GM23338 (cell line): ENCODE measurements around the gene TLX3. TPM values are rescaled to one million over a fixed set of nuclear protein-coding genes. Genes with fewer than 3 reads are reported as not detected.

Experiments used
- ATAC-seq: fragments of 200-7000 bp; cut with Tn5 transposase; 3 replicates; pipeline ENCODE4 v1.9.1; 2020
- DNase-seq: peaks from one replicate; pipeline ENCODE4 v3.0.0-alpha.2; 2015; ENCODE audit warnings: low spot score
- H2AFZ ChIP-seq: fragments of 200-600 bp; sonication (generic); 2 replicates; pipeline ENCODE4 v1.8.0; 2016; ENCODE audit warnings: antibody characterized with exemption, mild to moderate bottlenecking, moderate library complexity
- H3F3A ChIP-seq: fragments of 200-600 bp; sonication (generic); replicated peaks from 2 replicates; pipeline ENCODE4 v1.8.0; 2017; ENCODE audit warnings: antibody characterized with exemption, mixed run types, low read depth
- H3K27ac ChIP-seq: fragments of 200-600 bp; sonication (generic); 2 replicates; pipeline ENCODE4 v1.6.1; 2016; ENCODE audit warnings: low read depth
- H3K27me3 ChIP-seq: fragments of 200-600 bp; sonication (generic); 2 replicates; pipeline ENCODE4 v1.8.0; 2016; ENCODE audit warnings: mild to moderate bottlenecking, mixed run types, moderate library complexity; ENCODE audit not compliant: insufficient read depth
- H3K36me3 ChIP-seq: fragments of 200-600 bp; sonication (generic); 2 replicates; pipeline ENCODE4 v1.8.0; 2016; ENCODE audit warnings: mild to moderate bottlenecking; ENCODE audit not compliant: insufficient read depth
- H3K4me1 ChIP-seq: fragments of 200-600 bp; sonication (generic); 2 replicates; pipeline ENCODE4 v1.8.0; 2016; ENCODE audit warnings: mild to moderate bottlenecking, moderate library complexity; ENCODE audit not compliant: insufficient read depth
- H3K4me2 ChIP-seq: fragments of 200-600 bp; sonication (generic); 2 replicates; pipeline ENCODE4 v1.7.1; 2017; ENCODE audit warnings: mixed run types
- H3K4me3 ChIP-seq: fragments of 200-600 bp; sonication (generic); 2 replicates; pipeline ENCODE4 v1.6.1; 2016; ENCODE audit warnings: mixed run types
- H3K79me2 ChIP-seq: fragments of 200-600 bp; sonication (generic); replicated peaks from 2 replicates; pipeline ENCODE4 v1.8.0; 2017; ENCODE audit warnings: mild to moderate bottlenecking; ENCODE audit not compliant: insufficient read depth
- H3K9me2 ChIP-seq: fragments of 200-600 bp; sonication (generic); 2 replicates; pipeline ENCODE4 v1.8.0; 2017; ENCODE audit not compliant: insufficient read depth
- H4K20me1 ChIP-seq: fragments of 200-600 bp; sonication (generic); replicated peaks from 2 replicates; pipeline ENCODE4 v1.8.0; 2017; ENCODE audit warnings: mild to moderate bottlenecking; ENCODE audit not compliant: insufficient read depth
- H3K27ac Mint-ChIP-seq: 2 replicates; pipeline ENCODE4 v1.8.0; 2020; ENCODE audit warnings: inconsistent platforms, mild to moderate bottlenecking, moderate library complexity, mixed read lengths
- H3K27me3 Mint-ChIP-seq: 3 replicates; pipeline ENCODE4 v1.8.0; 2022; ENCODE audit warnings: low read depth, mild to moderate bottlenecking, moderate library complexity, mixed read lengths, inconsistent platforms; ENCODE audit not compliant: insufficient read depth, poor library complexity
- H3K36me3 Mint-ChIP-seq: 3 replicates; pipeline ENCODE4 v1.8.0; 2021; ENCODE audit warnings: low read depth, mild to moderate bottlenecking, inconsistent platforms, moderate library complexity, mixed read lengths
- H3K4me1 Mint-ChIP-seq: 3 replicates; pipeline ENCODE4 v1.8.0; 2020; ENCODE audit warnings: mild to moderate bottlenecking, inconsistent platforms, mixed read lengths
- H3K4me3 Mint-ChIP-seq: 3 replicates; pipeline ENCODE4 v1.8.0; 2021; ENCODE audit warnings: moderate library complexity, mild to moderate bottlenecking, inconsistent platforms, mixed read lengths
- H3K9me3 Mint-ChIP-seq: 3 replicates; pipeline ENCODE4 v1.8.0; 2020; ENCODE audit warnings: moderate library complexity, mild to moderate bottlenecking, inconsistent platforms, mixed read lengths
- CREB1 ChIP-seq: fragments of 250-450 bp; sonication (Bioruptor Pico); IDR thresholded peaks from 2 replicates; pipeline ENCODE4 v1.5.0; 2020; ENCODE audit warnings: low read depth, mild to moderate bottlenecking, moderate library complexity
- EZH2 ChIP-seq: fragments of 200-600 bp; sonication (generic); IDR thresholded peaks from one replicate; pipeline ENCODE4 v1.8.0; 2017; ENCODE audit warnings: antibody characterized with exemption, mild to moderate bottlenecking, low read depth; ENCODE audit not compliant: unreplicated experiment
- EZH2phosphoT487 ChIP-seq: fragments of 200-600 bp; sonication (generic); IDR thresholded peaks from one replicate; pipeline ENCODE4 v1.8.1; 2018; ENCODE audit warnings: antibody characterized with exemption; ENCODE audit not compliant: unreplicated experiment
- JUNB ChIP-seq: IDR thresholded peaks from one replicate; pipeline ENCODE4 v1.6.1; 2016; ENCODE audit warnings: antibody characterized with exemption; ENCODE audit not compliant: unreplicated experiment
- NANOG ChIP-seq: IDR thresholded peaks from 2 replicates; pipeline ENCODE4 v1.6.1; 2016; ENCODE audit warnings: antibody characterized with exemption, borderline replicate concordance
- POLR2AphosphoS5 ChIP-seq: IDR thresholded peaks from 2 replicates; pipeline ENCODE4 v1.6.1; 2016; ENCODE audit warnings: antibody characterized with exemption, low read depth
- STAT1 ChIP-seq: IDR thresholded peaks from one replicate; pipeline ENCODE4 v1.6.1; 2016; ENCODE audit warnings: antibody characterized with exemption; ENCODE audit not compliant: unreplicated experiment
- ZNF114 ChIP-seq: fragments of 250-450 bp; sonication (Bioruptor Pico); IDR thresholded peaks from 2 replicates; pipeline ENCODE4 v1.5.0; 2020; ENCODE audit warnings: mild to moderate bottlenecking, moderate library complexity
- ZNF331 ChIP-seq: fragments of 250-450 bp; sonication (Bioruptor Pico); IDR thresholded peaks from 2 replicates; pipeline ENCODE4 v1.5.0; 2020; ENCODE audit warnings: low read depth, mild to moderate bottlenecking, moderate library complexity
- polyA plus RNA-seq: library from polyadenylated mRNA; unstranded; fragments of >200 nt; fragmentation: Nextera tagmentation; extraction: Ambion mirVana; gene quantifications from 2 replicates; pipeline ENCODE4 v1.2.1, GENCODE V29; 2016
- total RNA-seq: library from RNA; depleted of rRNA; stranded (reverse); fragments of >200 nt; shearing (Covaris generic); gene quantifications from 2 replicates; pipeline ENCODE4 v1.2.3, GENCODE V29; 2014
- TF ChIP-seq, protein P1 (sequence below): IDR thresholded peaks from 2 replicates; pipeline ENCODE4 v1.6.1; 2016; ENCODE audit warnings: antibody characterized with exemption
- TF ChIP-seq, protein P2 (sequence below): IDR thresholded peaks from one replicate; pipeline ENCODE4 v1.6.1; 2018; ENCODE audit warnings: antibody characterized with exemption; ENCODE audit not compliant: unreplicated experiment
- TF ChIP-seq, protein P3 (sequence below), 2 experiments: fragments of 200-600 bp in 1 of 2; sonication (generic) in 1 of 2; conservative IDR thresholded peaks; 2 replicates each; pipeline versions ENCODE4 v1.5.1 to v1.6.1; 2016 to 2017; ENCODE audit warnings: antibody characterized with exemption in 2 of 2, low read depth in 2 of 2, mild to moderate bottlenecking in 2 of 2, moderate library complexity in 1 of 2
- TF ChIP-seq, protein P4 (sequence below): fragments of 250-450 bp; sonication (Bioruptor Pico); IDR thresholded peaks from 2 replicates; pipeline ENCODE4 v1.5.0; 2020; ENCODE audit warnings: mild to moderate bottlenecking, moderate library complexity

Gene TLX3
- total and polyA plus RNA-seq, 2 experiments from 2014 or later, result 0.83 TPM; not detected in 1

DNA sequence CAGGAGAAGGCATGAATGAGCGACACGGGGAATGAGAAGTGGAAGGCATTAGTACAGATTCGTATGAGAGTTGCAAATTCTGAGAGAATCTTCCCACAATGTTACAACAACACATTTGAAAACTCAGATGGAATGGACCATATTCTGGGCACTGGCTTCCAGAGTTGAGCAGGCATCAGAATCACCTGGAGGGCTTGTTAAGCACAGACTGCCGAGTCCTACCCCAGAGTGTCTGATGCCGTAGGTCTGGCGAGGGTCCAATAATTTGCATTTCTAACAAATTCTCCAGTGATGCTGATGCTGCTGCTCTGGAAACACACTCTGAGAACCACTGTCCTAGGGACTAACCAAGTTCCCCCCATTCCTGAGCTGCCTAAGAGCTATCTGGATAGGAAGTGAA, 2.9 kb upstream of the TLX3 start:
- H3K36me3 Mint-ChIP-seq, result no peaks in the 10 kb centered on the region; the same call in 2 of the 3 replicates
- no peak for TF ChIP-seq CREB1 (CRISPR knock-in tag)
- TF ChIP-seq STAT1, result no peak
- no peak for TF ChIP-seq JUNB
- no peak for TF ChIP-seq POLR2AphosphoS5
- TF ChIP-seq ZNF331 (CRISPR knock-in tag), result no peak
- no peak for TF ChIP-seq EZH2phosphoT487
- no peak for TF ChIP-seq NANOG
- no peak for TF ChIP-seq EZH2
- TF ChIP-seq, protein P1, sequence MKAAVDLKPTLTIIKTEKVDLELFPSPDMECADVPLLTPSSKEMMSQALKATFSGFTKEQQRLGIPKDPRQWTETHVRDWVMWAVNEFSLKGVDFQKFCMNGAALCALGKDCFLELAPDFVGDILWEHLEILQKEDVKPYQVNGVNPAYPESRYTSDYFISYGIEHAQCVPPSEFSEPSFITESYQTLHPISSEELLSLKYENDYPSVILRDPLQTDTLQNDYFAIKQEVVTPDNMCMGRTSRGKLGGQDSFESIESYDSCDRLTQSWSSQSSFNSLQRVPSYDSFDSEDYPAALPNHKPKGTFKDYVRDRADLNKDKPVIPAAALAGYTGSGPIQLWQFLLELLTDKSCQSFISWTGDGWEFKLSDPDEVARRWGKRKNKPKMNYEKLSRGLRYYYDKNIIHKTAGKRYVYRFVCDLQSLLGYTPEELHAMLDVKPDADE, result no peak
- TF ChIP-seq, protein P2, sequence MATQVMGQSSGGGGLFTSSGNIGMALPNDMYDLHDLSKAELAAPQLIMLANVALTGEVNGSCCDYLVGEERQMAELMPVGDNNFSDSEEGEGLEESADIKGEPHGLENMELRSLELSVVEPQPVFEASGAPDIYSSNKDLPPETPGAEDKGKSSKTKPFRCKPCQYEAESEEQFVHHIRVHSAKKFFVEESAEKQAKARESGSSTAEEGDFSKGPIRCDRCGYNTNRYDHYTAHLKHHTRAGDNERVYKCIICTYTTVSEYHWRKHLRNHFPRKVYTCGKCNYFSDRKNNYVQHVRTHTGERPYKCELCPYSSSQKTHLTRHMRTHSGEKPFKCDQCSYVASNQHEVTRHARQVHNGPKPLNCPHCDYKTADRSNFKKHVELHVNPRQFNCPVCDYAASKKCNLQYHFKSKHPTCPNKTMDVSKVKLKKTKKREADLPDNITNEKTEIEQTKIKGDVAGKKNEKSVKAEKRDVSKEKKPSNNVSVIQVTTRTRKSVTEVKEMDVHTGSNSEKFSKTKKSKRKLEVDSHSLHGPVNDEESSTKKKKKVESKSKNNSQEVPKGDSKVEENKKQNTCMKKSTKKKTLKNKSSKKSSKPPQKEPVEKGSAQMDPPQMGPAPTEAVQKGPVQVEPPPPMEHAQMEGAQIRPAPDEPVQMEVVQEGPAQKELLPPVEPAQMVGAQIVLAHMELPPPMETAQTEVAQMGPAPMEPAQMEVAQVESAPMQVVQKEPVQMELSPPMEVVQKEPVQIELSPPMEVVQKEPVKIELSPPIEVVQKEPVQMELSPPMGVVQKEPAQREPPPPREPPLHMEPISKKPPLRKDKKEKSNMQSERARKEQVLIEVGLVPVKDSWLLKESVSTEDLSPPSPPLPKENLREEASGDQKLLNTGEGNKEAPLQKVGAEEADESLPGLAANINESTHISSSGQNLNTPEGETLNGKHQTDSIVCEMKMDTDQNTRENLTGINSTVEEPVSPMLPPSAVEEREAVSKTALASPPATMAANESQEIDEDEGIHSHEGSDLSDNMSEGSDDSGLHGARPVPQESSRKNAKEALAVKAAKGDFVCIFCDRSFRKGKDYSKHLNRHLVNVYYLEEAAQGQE, result no peak
- TF ChIP-seq, protein P3, sequence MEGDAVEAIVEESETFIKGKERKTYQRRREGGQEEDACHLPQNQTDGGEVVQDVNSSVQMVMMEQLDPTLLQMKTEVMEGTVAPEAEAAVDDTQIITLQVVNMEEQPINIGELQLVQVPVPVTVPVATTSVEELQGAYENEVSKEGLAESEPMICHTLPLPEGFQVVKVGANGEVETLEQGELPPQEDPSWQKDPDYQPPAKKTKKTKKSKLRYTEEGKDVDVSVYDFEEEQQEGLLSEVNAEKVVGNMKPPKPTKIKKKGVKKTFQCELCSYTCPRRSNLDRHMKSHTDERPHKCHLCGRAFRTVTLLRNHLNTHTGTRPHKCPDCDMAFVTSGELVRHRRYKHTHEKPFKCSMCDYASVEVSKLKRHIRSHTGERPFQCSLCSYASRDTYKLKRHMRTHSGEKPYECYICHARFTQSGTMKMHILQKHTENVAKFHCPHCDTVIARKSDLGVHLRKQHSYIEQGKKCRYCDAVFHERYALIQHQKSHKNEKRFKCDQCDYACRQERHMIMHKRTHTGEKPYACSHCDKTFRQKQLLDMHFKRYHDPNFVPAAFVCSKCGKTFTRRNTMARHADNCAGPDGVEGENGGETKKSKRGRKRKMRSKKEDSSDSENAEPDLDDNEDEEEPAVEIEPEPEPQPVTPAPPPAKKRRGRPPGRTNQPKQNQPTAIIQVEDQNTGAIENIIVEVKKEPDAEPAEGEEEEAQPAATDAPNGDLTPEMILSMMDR (conservative IDR thresholded peaks at IDR 0.05; ENCODE audit: low read depth in 2 of 2), result no peak
- TF ChIP-seq, protein P4, sequence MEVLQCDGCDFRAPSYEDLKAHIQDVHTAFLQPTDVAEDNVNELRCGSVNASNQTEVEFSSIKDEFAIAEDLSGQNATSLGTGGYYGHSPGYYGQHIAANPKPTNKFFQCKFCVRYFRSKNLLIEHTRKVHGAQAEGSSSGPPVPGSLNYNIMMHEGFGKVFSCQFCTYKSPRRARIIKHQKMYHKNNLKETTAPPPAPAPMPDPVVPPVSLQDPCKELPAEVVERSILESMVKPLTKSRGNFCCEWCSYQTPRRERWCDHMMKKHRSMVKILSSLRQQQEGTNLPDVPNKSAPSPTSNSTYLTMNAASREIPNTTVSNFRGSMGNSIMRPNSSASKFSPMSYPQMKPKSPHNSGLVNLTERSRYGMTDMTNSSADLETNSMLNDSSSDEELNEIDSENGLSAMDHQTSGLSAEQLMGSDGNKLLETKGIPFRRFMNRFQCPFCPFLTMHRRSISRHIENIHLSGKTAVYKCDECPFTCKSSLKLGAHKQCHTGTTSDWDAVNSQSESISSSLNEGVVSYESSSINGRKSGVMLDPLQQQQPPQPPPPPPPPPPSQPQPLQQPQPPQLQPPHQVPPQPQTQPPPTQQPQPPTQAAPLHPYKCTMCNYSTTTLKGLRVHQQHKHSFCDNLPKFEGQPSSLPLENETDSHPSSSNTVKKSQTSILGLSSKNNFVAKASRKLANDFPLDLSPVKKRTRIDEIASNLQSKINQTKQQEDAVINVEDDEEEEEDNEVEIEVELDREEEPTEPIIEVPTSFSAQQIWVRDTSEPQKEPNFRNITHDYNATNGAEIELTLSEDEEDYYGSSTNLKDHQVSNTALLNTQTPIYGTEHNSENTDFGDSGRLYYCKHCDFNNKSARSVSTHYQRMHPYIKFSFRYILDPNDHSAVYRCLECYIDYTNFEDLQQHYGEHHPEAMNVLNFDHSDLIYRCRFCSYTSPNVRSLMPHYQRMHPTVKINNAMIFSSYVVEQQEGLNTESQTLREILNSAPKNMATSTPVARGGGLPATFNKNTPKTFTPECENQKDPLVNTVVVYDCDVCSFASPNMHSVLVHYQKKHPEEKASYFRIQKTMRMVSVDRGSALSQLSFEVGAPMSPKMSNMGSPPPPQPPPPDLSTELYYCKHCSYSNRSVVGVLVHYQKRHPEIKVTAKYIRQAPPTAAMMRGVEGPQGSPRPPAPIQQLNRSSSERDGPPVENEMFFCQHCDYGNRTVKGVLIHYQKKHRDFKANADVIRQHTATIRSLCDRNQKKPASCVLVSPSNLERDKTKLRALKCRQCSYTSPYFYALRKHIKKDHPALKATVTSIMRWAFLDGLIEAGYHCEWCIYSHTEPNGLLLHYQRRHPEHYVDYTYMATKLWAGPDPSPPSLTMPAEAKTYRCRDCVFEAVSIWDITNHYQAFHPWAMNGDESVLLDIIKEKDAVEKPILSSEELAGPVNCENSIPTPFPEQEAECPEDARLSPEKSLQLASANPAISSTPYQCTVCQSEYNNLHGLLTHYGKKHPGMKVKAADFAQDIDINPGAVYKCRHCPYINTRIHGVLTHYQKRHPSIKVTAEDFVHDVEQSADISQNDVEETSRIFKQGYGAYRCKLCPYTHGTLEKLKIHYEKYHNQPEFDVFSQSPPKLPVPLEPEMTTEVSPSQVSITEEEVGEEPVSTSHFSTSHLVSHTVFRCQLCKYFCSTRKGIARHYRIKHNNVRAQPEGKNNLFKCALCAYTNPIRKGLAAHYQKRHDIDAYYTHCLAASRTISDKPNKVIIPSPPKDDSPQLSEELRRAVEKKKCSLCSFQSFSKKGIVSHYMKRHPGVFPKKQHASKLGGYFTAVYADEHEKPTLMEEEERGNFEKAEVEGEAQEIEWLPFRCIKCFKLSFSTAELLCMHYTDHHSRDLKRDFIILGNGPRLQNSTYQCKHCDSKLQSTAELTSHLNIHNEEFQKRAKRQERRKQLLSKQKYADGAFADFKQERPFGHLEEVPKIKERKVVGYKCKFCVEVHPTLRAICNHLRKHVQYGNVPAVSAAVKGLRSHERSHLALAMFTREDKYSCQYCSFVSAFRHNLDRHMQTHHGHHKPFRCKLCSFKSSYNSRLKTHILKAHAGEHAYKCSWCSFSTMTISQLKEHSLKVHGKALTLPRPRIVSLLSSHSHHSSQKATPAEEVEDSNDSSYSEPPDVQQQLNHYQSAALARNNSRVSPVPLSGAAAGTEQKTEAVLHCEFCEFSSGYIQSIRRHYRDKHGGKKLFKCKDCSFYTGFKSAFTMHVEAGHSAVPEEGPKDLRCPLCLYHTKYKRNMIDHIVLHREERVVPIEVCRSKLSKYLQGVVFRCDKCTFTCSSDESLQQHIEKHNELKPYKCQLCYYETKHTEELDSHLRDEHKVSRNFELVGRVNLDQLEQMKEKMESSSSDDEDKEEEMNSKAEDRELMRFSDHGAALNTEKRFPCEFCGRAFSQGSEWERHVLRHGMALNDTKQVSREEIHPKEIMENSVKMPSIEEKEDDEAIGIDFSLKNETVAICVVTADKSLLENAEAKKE, result no peak
- no peak for TF ChIP-seq ZNF114 (CRISPR knock-in tag)
- peaks cover 91% of the 10 kb centered on the region for H3K27me3 Mint-ChIP-seq
- H3K36me3 ChIP-seq, result no peaks in the 10 kb centered on the region
- H3K9me2 ChIP-seq, result no peaks in the 10 kb centered on the region
- H3K4me1 ChIP-seq, result peaks cover 20% of the 10 kb centered on the region; the same call in 1 of the 2 replicates
- DNase-seq, result no peak
- H2AFZ ChIP-seq, result no peak overlapping the region
- no peak overlapping the region for H3K4me3 ChIP-seq
- H3K27ac Mint-ChIP-seq, result no peak overlapping the region
- no peak overlapping the region for H3K27ac ChIP-seq
- ATAC-seq, result no peak
- H3K4me3 Mint-ChIP-seq, result no peak overlapping the region
- peaks cover 11% of the 10 kb centered on the region; the same call in 1 of the 2 replicates for H4K20me1 ChIP-seq
- H3K9me3 Mint-ChIP-seq, result no peaks in the 10 kb centered on the region; the same call in 2 of the 3 replicates
- no peak overlapping the region for H3K4me2 ChIP-seq
- H3K79me2 ChIP-seq, result no peaks in the 10 kb centered on the region
- H3K27me3 ChIP-seq, result peaks cover 97% of the 10 kb centered on the region
- peaks cover 22% of the 10 kb centered on the region for H3K4me1 Mint-ChIP-seq
- no peaks in the 10 kb centered on the region for H3F3A ChIP-seq
